CD4-positive, alpha-beta T cell (primary cell): Measurements from ENCODE around the gene BCL7B. TPM values are rescaled to one million over a fixed set of nuclear protein-coding genes. Genes with fewer than 3 reads are reported as not detected.

ENCODE experiments used
- ATAC-seq: fragments of 200-7000 bp; cut with Tn5 transposase; one replicate; pipeline ENCODE4 v1.10.0; 2022; ENCODE audit warnings: mild to moderate bottlenecking; ENCODE audit not compliant: poor library complexity
- CTCF ChIA-PET: fragments of 350-600 bp; sonication (Branson Sonifier 250); formaldehyde crosslinking; loops from one replicate; lab custom pipeline; 2021; ENCODE audit warnings: antibody characterized with exemption, inconsistent platforms; lab: Charles Lee
- POLR2A ChIA-PET: fragments of 350-600 bp; sonication (Branson Sonifier 250); formaldehyde crosslinking; loops from one replicate; lab custom pipeline; 2021; ENCODE audit warnings: antibody characterized with exemption, inconsistent platforms; lab: Charles Lee
- DNase-seq, 14 experiments: peaks; one replicate each; pipeline ENCODE4 v3.0.0-alpha.2; 2013 to 2020; ENCODE audit warnings: mixed read lengths in 2 of 14
- H3K27ac ChIP-seq, 2 donors: one replicate each; pipeline versions ENCODE4 v1.5.1 to v1.7.0; 2013; ENCODE audit warnings: low read length in 2 of 2, low read depth in 1 of 2, mild to moderate bottlenecking in 1 of 2
- H3K27me3 ChIP-seq, 2 experiments: 1 replicate in 1 of 2; 2 replicates in 1 of 2; pipeline versions ENCODE4 v1.6.1 to v1.7.0; 2013; ENCODE audit warnings: low read length in 2 of 2, control low read depth in 1 of 2, mild to moderate bottlenecking in 1 of 2, moderate library complexity in 1 of 2; ENCODE audit not compliant: insufficient read depth in 2 of 2, control insufficient read depth in 1 of 2
- H3K36me3 ChIP-seq: one replicate; pipeline ENCODE4 v1.6.1; 2013; ENCODE audit warnings: low read length, control low read depth; ENCODE audit not compliant: insufficient read depth
- H3K4me1 ChIP-seq: one replicate; pipeline ENCODE4 v1.6.1; 2013; ENCODE audit warnings: low read length, control low read depth; ENCODE audit not compliant: insufficient read depth
- H3K4me3 ChIP-seq: one replicate; pipeline ENCODE4 v1.5.1; 2013; ENCODE audit warnings: mild to moderate bottlenecking, low read length, moderate library complexity
- H3K9me3 ChIP-seq, 2 experiments: 1 replicate in 1 of 2; 2 replicates in 1 of 2; pipeline versions ENCODE4 v1.6.1 to v1.7.0; 2013; ENCODE audit warnings: low read length in 2 of 2, mild to moderate bottlenecking in 2 of 2, control low read depth in 1 of 2, moderate library complexity in 1 of 2; ENCODE audit not compliant: control insufficient read depth in 1 of 2, insufficient read depth in 1 of 2
- H3K27ac Mint-ChIP-seq: one replicate; pipeline ENCODE4 v1.8.0; 2020; ENCODE audit warnings: mixed read lengths
- H3K27me3 Mint-ChIP-seq: one replicate; pipeline ENCODE4 v1.8.0; 2021; ENCODE audit warnings: mixed read lengths
- H3K36me3 Mint-ChIP-seq: one replicate; pipeline ENCODE4 v1.8.0; 2021; ENCODE audit warnings: low read depth, mixed read lengths
- H3K4me1 Mint-ChIP-seq: one replicate; pipeline ENCODE4 v1.8.0; 2021; ENCODE audit warnings: low read depth, mixed read lengths
- H3K4me3 Mint-ChIP-seq: one replicate; pipeline ENCODE4 v1.8.0; 2020; ENCODE audit warnings: mild to moderate bottlenecking, mixed read lengths
- H3K9me3 Mint-ChIP-seq: one replicate; pipeline ENCODE4 v1.8.0; 2020; ENCODE audit warnings: mixed read lengths
- CTCF ChIP-seq: fragments of 200-600 bp; IDR thresholded peaks from one replicate; pipeline ENCODE4 v1.8.0; 2022; ENCODE audit warnings: antibody characterized with exemption, mild to moderate bottlenecking
- intact Hi-C, 2 experiments: fragments of 100-400 bp; cut with DNase I in 1 of 2; cut with micrococcal nuclease in 1 of 2; formaldehyde crosslinking; loops; one replicate each; pipeline versions ENCODE4 v1.15.1 to v1.9.0; 2023 to 2025; cut with DNase I, micrococcal nuclease
- total RNA-seq, 174 experiments: library from RNA in 2 of 174; stranded (reverse) in 2 of 174; gene quantifications; one replicate each; pipeline ENCODE4 v1.2.3 and lab custom pipeline; 2021 to 2026

Gene BCL7B
- total RNA-seq, 2 experiments from 2014 or later, result 102 TPM

- H3K27me3 ChIP-seq, result peaks cover 0 to 13% of the 10 kb centered on the region in 2 experiments
- Mint-ChIP-seq H3K27me3 (peaks cover 24% of the 10 kb centered on the region), H3K4me1 (no peaks in the 10 kb centered on the region), H3K4me3 (no peak overlapping the region), H3K27ac (no peak overlapping the region), H3K9me3 (no peaks in the 10 kb centered on the region), H3K36me3 (no peaks in the 10 kb centered on the region)
- H3K9me3 ChIP-seq, result peaks cover 0 to 16% of the 10 kb centered on the region in 2 experiments
- no peak overlapping the region for H3K27ac ChIP-seq
- CTCF ChIA-PET, result interaction anchor here (0.9 kb wide), 1 partner anchor 122 kb away, joined by 3 read pairs; no protein-coding TSS in a partner anchor
- peaks cover 8% of the 10 kb centered on the region for H3K4me1 ChIP-seq
- ATAC-seq, result no peak
- intact Hi-C loops, result no loop called here
- H3K4me3 ChIP-seq, result no peak overlapping the region
- no peak for TF ChIP-seq CTCF
- no peak for DNase-seq
- POLR2A ChIA-PET, result no interaction called here
- no peaks in the 10 kb centered on the region for H3K36me3 ChIP-seq
These were observed 45.5 kb upstream of the BCL7B start for GRCh38 chr7:73602721-73603651.

DNA sequence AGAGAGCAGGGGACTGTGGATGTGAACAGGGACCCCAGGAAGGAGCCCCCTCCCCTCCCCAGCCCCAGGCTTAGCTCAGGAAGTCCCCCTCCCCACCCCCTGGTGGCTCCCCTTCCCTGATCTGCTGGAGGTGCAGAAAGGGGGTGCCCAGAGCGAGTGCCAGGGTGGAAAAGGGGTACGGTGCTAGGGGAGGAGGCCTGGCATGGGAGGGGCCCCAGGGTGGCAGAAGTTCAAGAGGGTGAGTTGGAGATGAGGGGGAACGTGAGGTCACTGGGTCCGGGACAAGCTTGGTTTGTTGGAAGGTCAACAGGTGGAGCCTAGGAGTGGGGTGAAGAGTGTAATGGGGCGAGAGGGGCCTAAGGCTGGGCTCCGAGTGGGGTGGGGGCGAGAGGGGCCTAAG lies 42.4 kb upstream of the BCL7B start:
- H3K27me3 ChIP-seq, result peaks cover 0 to 9% of the 10 kb centered on the region in 2 experiments
- Mint-ChIP-seq H3K27ac (no peak overlapping the region), H3K27me3 (peaks cover 23% of the 10 kb centered on the region), H3K36me3 (no peaks in the 10 kb centered on the region), H3K4me1 (no peaks in the 10 kb centered on the region), H3K9me3 (no peaks in the 10 kb centered on the region), H3K4me3 (no peak overlapping the region)
- H3K4me3 ChIP-seq, result no peak overlapping the region
- DNase-seq, result no peak
- ATAC-seq, result no peak
- TF ChIP-seq CTCF, result no peak
- H3K27ac ChIP-seq, result no peak overlapping the region
- no peaks in the 10 kb centered on the region for H3K36me3 ChIP-seq
- ChIA-PET POLR2A (no interaction called here), CTCF (interaction anchor here (1.1 kb wide), 1 partner anchor 125 kb away, joined by 3 read pairs; no protein-coding TSS in a partner anchor)
- no peaks in the 10 kb centered on the region for H3K4me1 ChIP-seq
- intact Hi-C loops, result no loop called here
- H3K9me3 ChIP-seq, result peaks cover 0 to 9% of the 10 kb centered on the region in 2 experiments

DNA sequence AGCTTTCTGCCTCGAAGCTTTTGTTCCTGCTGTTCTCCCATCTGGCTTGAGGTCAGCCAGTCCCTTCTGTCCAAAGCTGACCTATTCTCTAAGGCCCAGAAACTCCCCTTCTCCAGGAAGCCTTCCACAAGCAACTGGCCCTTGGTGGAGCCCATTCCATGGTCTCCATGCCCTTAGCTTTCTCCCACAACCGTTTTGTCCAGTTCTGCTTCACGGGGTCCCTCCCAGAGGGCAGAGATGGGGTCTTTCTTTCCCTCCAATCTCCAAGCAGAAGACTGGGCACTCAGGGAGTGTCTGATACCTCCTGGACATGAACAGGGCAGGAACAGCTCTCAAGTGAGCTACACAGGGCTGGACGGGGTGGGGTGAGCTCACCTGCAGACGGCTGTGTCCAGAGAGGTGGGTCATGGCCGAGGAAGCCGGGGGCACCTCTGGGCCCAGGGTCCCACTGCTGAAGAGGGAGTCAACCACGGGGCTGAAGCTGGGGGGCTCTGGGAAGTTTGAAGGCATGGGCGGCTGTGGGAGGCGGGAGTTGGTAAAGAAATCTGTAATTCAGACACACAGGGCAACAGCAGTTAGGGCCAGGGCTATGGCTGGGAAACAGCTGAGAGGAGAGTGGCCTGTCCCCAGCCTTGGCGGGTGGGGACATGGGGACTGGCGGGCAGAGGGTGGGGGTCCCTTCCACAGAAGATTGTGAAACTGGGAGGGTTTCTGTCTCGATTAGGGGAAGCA lies 41.8 kb upstream of the BCL7B start:
- no peak for TF ChIP-seq CTCF
- Mint-ChIP-seq H3K9me3 (no peaks in the 10 kb centered on the region), H3K36me3 (no peaks in the 10 kb centered on the region), H3K4me1 (no peaks in the 10 kb centered on the region), H3K27me3 (peaks cover 23% of the 10 kb centered on the region), H3K4me3 (no peak overlapping the region), H3K27ac (no peak overlapping the region)
- DNase-seq, result no peak
- intact Hi-C loops, result no loop called here
- H3K27ac ChIP-seq, result no peak overlapping the region
- no peaks in the 10 kb centered on the region for H3K36me3 ChIP-seq
- H3K4me3 ChIP-seq, result no peak overlapping the region
- no peaks in the 10 kb centered on the region for H3K4me1 ChIP-seq
- POLR2A ChIA-PET, result no interaction called here
- ATAC-seq, result no peak
- H3K9me3 ChIP-seq, result peaks cover 0 to 9% of the 10 kb centered on the region in 2 experiments
- CTCF ChIA-PET, result interaction anchor here (1.1 kb wide), 1 partner anchor 126 kb away, joined by 3 read pairs; no protein-coding TSS in a partner anchor
- H3K27me3 ChIP-seq, result peaks cover 0 to 9% of the 10 kb centered on the region in 2 experiments
